HEK293T (cell line): ENCODE measurements around the gene RASA2.

Experiments used
- BHLHE40 ChIP-seq: fragments of 450-650 bp; IDR thresholded peaks from 2 replicates; pipeline ENCODE4 v1.6.1; 2016; ENCODE audit warnings: mild to moderate bottlenecking, moderate library complexity, borderline replicate concordance
- ELF4 ChIP-seq: fragments of 450-650 bp; IDR thresholded peaks from 2 replicates; pipeline ENCODE4 v1.6.1; 2017; ENCODE audit warnings: antibody characterized with exemption
- FOXA1 ChIP-seq: fragments of 450-650 bp; IDR thresholded peaks from 2 replicates; pipeline ENCODE4 v1.6.1; 2016; ENCODE audit warnings: mild to moderate bottlenecking
- FOXK2 ChIP-seq: fragments of 450-650 bp; IDR thresholded peaks from 2 replicates; pipeline ENCODE4 v1.6.1; 2016; ENCODE audit warnings: mild to moderate bottlenecking
- FOXM1 ChIP-seq: fragments of 450-650 bp; IDR thresholded peaks from 2 replicates; pipeline ENCODE4 v1.6.1; 2017; ENCODE audit warnings: mild to moderate bottlenecking, borderline replicate concordance
- LEF1 ChIP-seq: fragments of 450-650 bp; IDR thresholded peaks from 2 replicates; pipeline ENCODE4 v1.6.1; 2017; ENCODE audit warnings: mild to moderate bottlenecking, borderline replicate concordance
- PKNOX1 ChIP-seq: fragments of 450-650 bp; IDR thresholded peaks from 2 replicates; pipeline ENCODE4 v1.6.1; 2016
- SP1 ChIP-seq: fragments of 450-650 bp; IDR thresholded peaks from 2 replicates; pipeline ENCODE4 v1.6.1; 2017
- SUZ12 ChIP-seq: fragments of 450-650 bp; IDR thresholded peaks from 2 replicates; pipeline ENCODE4 v1.6.1; 2016; ENCODE audit warnings: mild to moderate bottlenecking
- TARDBP ChIP-seq: fragments of 450-650 bp; IDR thresholded peaks from 2 replicates; pipeline ENCODE4 v1.6.1; 2016
- ZNF384 ChIP-seq: fragments of 450-650 bp; IDR thresholded peaks from 2 replicates; pipeline ENCODE4 v1.6.1; 2016

- no peak for TF ChIP-seq SUZ12
- no peak for TF ChIP-seq TARDBP
- TF ChIP-seq FOXM1 = no peak
- no peak for TF ChIP-seq FOXA1
- TF ChIP-seq SP1 = no peak
- TF ChIP-seq BHLHE40 = no peak
- no peak for TF ChIP-seq ZNF384
- TF ChIP-seq FOXK2 = no peak
- no peak for TF ChIP-seq ELF4
- TF ChIP-seq PKNOX1 = no peak
- TF ChIP-seq LEF1 = no peak
These were observed 38.2 kb downstream of the RASA2 start for GRCh38 chr3:141524988-141525387.
